HepG2 (cell line): ENCODE data around the gene EIF3J. TPM values are rescaled to one million over a fixed set of nuclear protein-coding genes. Genes with fewer than 3 reads are reported as not detected.

Experiments
- DNMT1 ChIP-seq: sonication (generic); formaldehyde crosslinking; IDR thresholded peaks from 2 replicates; pipeline ENCODE4 v1.5.1; 2020; ENCODE audit warnings: mild to moderate bottlenecking, missing genetic modification reagents
- EZH2 ChIP-seq: conservative IDR thresholded peaks from 2 replicates; pipeline ENCODE4 v1.6.1; 2012; ENCODE audit warnings: mild to moderate bottlenecking, low read depth, low read length, moderate library complexity
- LCORL ChIP-seq, 2 experiments: fragments of 450-650 bp in 1 of 2; sonication (generic) in 1 of 2; formaldehyde crosslinking in 1 of 2; IDR thresholded peaks; 2 replicates each; pipeline versions ENCODE4 v1.5.0 to v1.6.1; 2017 to 2020; ENCODE audit warnings: antibody characterized with exemption in 1 of 2, missing genetic modification reagents in 1 of 2
- THAP7 ChIP-seq: sonication (generic); formaldehyde crosslinking; IDR thresholded peaks from 2 replicates; pipeline ENCODE4 v1.8.1; 2023; ENCODE audit warnings: mild to moderate bottlenecking, missing genetic modification reagents
- ZBTB43 ChIP-seq: sonication (generic); formaldehyde crosslinking; conservative IDR thresholded peaks from 2 replicates; pipeline ENCODE4 v1.4.0; 2020; ENCODE audit warnings: missing genetic modification reagents
- ZNF251 ChIP-seq: sonication (generic); formaldehyde crosslinking; IDR thresholded peaks from 2 replicates; pipeline ENCODE4 v1.9.0; 2021; ENCODE audit warnings: mild to moderate bottlenecking, missing genetic modification reagents
- ZNF280D ChIP-seq: sonication (generic); formaldehyde crosslinking; IDR thresholded peaks from 2 replicates; pipeline ENCODE4 v1.5.1; 2020; ENCODE audit warnings: mild to moderate bottlenecking, missing genetic modification reagents
- ZNF432 ChIP-seq: sonication (generic); formaldehyde crosslinking; IDR thresholded peaks from 2 replicates; pipeline ENCODE4 v1.5.0; 2020; ENCODE audit warnings: missing genetic modification reagents, mild to moderate bottlenecking, borderline replicate concordance
- ZNF724P ChIP-seq: sonication (generic); formaldehyde crosslinking; IDR thresholded peaks from 2 replicates; pipeline ENCODE4 v1.8.0; 2022; ENCODE audit warnings: missing genetic modification reagents, borderline replicate concordance
- polyA plus RNA-seq, 8 experiments: library from polyadenylated mRNA; depleted of rRNA in 3 of 8; stranded (reverse) in 7 of 8; unstranded in 1 of 8; fragments of >200 nt; fragmentation: Illumina TruSeq in 4 of 8; extraction: Trizol in 4 of 8; gene quantifications; 2 replicates each; pipeline versions ENCODE4 v1.2.1 to v1.2.3, GENCODE V29; 2011 to 2016; ENCODE audit warnings: low read depth in 4 of 8, missing spikeins in 1 of 8, mixed read lengths in 1 of 8; ENCODE audit not compliant: insufficient read depth in 1 of 8
- total RNA-seq, 5 experiments: library from RNA; depleted of rRNA; stranded (reverse); fragments of >200 nt; fragmentation: Illumina TruSeq; extraction: Trizol; gene quantifications; 2 replicates each; pipeline ENCODE4 v1.2.3, GENCODE V29; 2016; ENCODE audit warnings: low read depth in 1 of 5

The EIF3J gene
- total and polyA plus RNA-seq, 2 of the 13 experiments (the other 11 are each of a cell fraction or from before 2014, with no cell fraction given) = 51.7 to 69.2 TPM

- TF ChIP-seq LCORL (IDR thresholded peaks at IDR 0.05) (no peak), LCORL (CRISPR knock-in tag; IDR thresholded peaks at IDR 0.05) (no peak), ZBTB43 (peak; percentile 63; the same call in 1 of the 2 replicates), ZNF724P (CRISPR knock-in tag) (0 out of 2 replicates have a peak, but pooled peaks have one; percentile 21), ZNF251 (CRISPR knock-in tag) (no peak), THAP7 (CRISPR knock-in tag) (no peak; the same call in 1 of the 2 replicates), DNMT1 (CRISPR knock-in tag) (no peak; the same call in 1 of the 2 replicates), ZNF432 (CRISPR knock-in tag) (no peak), ZNF280D (no peak; the same call in 1 of the 2 replicates), EZH2 (no peak)
Observed at GRCh38 chr15:44536962-44537734, at the start of gene EIF3J (continued).
